PC-3 (cell line): ENCODE measurements around the gene PPM1E. TPM values are rescaled to one million over a fixed set of nuclear protein-coding genes. Genes with fewer than 3 reads are reported as not detected.
A peak's percentile ranks its signal among the peaks of the same experiment; 100 is the strongest.
"Not testable (repeated sequence)": the region's sequence is repeated elsewhere in the genome, so short reads cannot be mapped to it uniquely, and the experiment has no call there.

Source experiments
- ATAC-seq: fragments of 200-7000 bp; cut with Tn5 transposase; 2 replicates; pipeline ENCODE4 v1.9.1; 2020; ENCODE audit warnings: mild to moderate bottlenecking, moderate library complexity
- BruUV-seq: library from RNA; stranded (reverse); fragments of 400-500 nt; replicated peaks from 2 replicates; lab custom pipeline; 2021; lab: Mats Ljungman, UMichigan
- CTCF ChIA-PET: fragments of 300-600 bp; sonication (Branson Sonifier 250); formaldehyde crosslinking; loops from one replicate; lab custom pipeline; 2022; ENCODE audit warnings: antibody characterized with exemption; lab: Charles Lee
- POLR2A ChIA-PET: fragments of 300-600 bp; sonication (Branson Sonifier 250); formaldehyde crosslinking; loops from one replicate; lab custom pipeline; 2022; ENCODE audit warnings: antibody characterized with exemption; ENCODE audit not compliant: unreplicated experiment; lab: Charles Lee
- DNase-seq: peaks from one replicate; pipeline ENCODE4 v3.0.0-alpha.2; 2015
- H2AFZ ChIP-seq: fragments of 300-600 bp; sonication (generic); 2 replicates; pipeline ENCODE4 v1.6.0; 2016; ENCODE audit warnings: antibody characterized with exemption, low read length
- H3F3A ChIP-seq: fragments of 300-600 bp; sonication (generic); one replicate; pipeline ENCODE4 v1.6.0; 2017; ENCODE audit warnings: antibody characterized with exemption, low read length, control low read depth, mild to moderate bottlenecking; ENCODE audit not compliant: unreplicated experiment
- H3K27ac ChIP-seq: fragments of 300-600 bp; sonication (generic); 2 replicates; pipeline ENCODE4 v1.5.1; 2016; ENCODE audit warnings: mild to moderate bottlenecking, low read length
- H3K27me3 ChIP-seq: fragments of 300-600 bp; sonication (generic); 2 replicates; pipeline ENCODE4 v1.6.1; 2016; ENCODE audit warnings: low read length, mixed read lengths
- H3K36me3 ChIP-seq: fragments of 300-600 bp; sonication (generic); 2 replicates; pipeline ENCODE4 v1.6.1; 2016; ENCODE audit warnings: low read depth, mixed run types, low read length, mixed read lengths
- H3K4me1 ChIP-seq: fragments of 300-600 bp; sonication (generic); 2 replicates; pipeline ENCODE4 v1.5.1; 2016; ENCODE audit warnings: low read length; ENCODE audit not compliant: insufficient read depth
- H3K4me2 ChIP-seq: fragments of 300-600 bp; sonication (generic); 2 replicates; pipeline ENCODE4 v1.6.0; 2016; ENCODE audit warnings: low read length
- H3K4me3 ChIP-seq: fragments of 300-600 bp; sonication (generic); 2 replicates; pipeline ENCODE4 v1.5.1; 2016; ENCODE audit warnings: mild to moderate bottlenecking, low read length, mixed read lengths
- H3K79me2 ChIP-seq: fragments of 300-600 bp; sonication (generic); 2 replicates; pipeline ENCODE4 v1.6.1; 2017; ENCODE audit warnings: low read length, mixed read lengths
- H3K9ac ChIP-seq: fragments of 300-600 bp; sonication (generic); 2 replicates; pipeline ENCODE4 v1.6.0; 2016; ENCODE audit warnings: mild to moderate bottlenecking, low read length
- H3K9me2 ChIP-seq: fragments of 300-600 bp; sonication (generic); replicated peaks from 2 replicates; pipeline ENCODE4 v1.6.1; 2016; ENCODE audit warnings: mixed run types, low read length, mixed read lengths
- H3K9me3 ChIP-seq: fragments of 300-600 bp; sonication (generic); 2 replicates; pipeline ENCODE4 v1.6.1; 2016; ENCODE audit warnings: low read length, mixed read lengths
- H4K20me1 ChIP-seq: fragments of 300-600 bp; sonication (generic); 2 replicates; pipeline ENCODE4 v1.6.1; 2016; ENCODE audit warnings: low read length, mixed read lengths
- CTCF ChIP-seq: fragments of 300-600 bp; sonication (generic); conservative IDR thresholded peaks from 2 replicates; pipeline ENCODE4 v1.5.1; 2017; ENCODE audit warnings: antibody characterized with exemption, low read depth, mild to moderate bottlenecking, low read length
- EZH2 ChIP-seq: fragments of 300-600 bp; sonication (generic); IDR thresholded peaks from one replicate; pipeline ENCODE4 v1.6.1; 2017; ENCODE audit warnings: antibody characterized with exemption, mild to moderate bottlenecking, low read length; ENCODE audit not compliant: unreplicated experiment
- EZH2phosphoT487 ChIP-seq: fragments of 300-600 bp; sonication (generic); IDR thresholded peaks from 2 replicates; pipeline ENCODE4 v1.6.1; 2018; ENCODE audit warnings: mild to moderate bottlenecking, antibody characterized with exemption, low read length, borderline replicate concordance
- intact Hi-C: fragments of 100-400 bp; cut with micrococcal nuclease; formaldehyde crosslinking; loops from 2 replicates; pipeline ENCODE4 v1.9.0; 2023
- total RNA-seq: library from RNA; depleted of rRNA; stranded (reverse); fragments of >200 nt; gene quantifications from 2 replicates; pipeline ENCODE4 v1.2.3, GENCODE V29; 2014

PPM1E gene
- total RNA-seq, 1 experiment from 2014 or later: not detected

- H3F3A ChIP-seq: no peaks in the 10 kb centered on the region
- DNase-seq (no peak), ATAC-seq (no peak)
- ChIA-PET CTCF (no interaction called here), POLR2A (no interaction called here)
- H3K9me2 ChIP-seq: no peaks in the 10 kb centered on the region
- H3K4me3 ChIP-seq: no peak overlapping the region
- no peaks in the 10 kb centered on the region for H3K79me2 ChIP-seq
- no peaks in the 10 kb centered on the region for H4K20me1 ChIP-seq
- no peaks in the 10 kb centered on the region for H3K9me3 ChIP-seq
- H3K36me3 ChIP-seq: no peaks in the 10 kb centered on the region
- TF ChIP-seq EZH2 (no peak), CTCF (no peak), EZH2phosphoT487 (no peak)
- H3K9ac ChIP-seq: no peak overlapping the region
- H3K4me2 ChIP-seq: no peak overlapping the region
- intact Hi-C loops: no loop called here
- no peaks in the 10 kb centered on the region for H3K27me3 ChIP-seq
- H3K4me1 ChIP-seq: no peaks in the 10 kb centered on the region
- H2AFZ ChIP-seq: no peak overlapping the region
- no peak overlapping the region for H3K27ac ChIP-seq
- BruUV-seq: no TSS peak
These were observed 20.8 kb upstream of the PPM1E start for GRCh38 chr17:58734811-58735210.

- DNase-seq (peak; percentile 93), ATAC-seq (peak; percentile 94)
- ChIA-PET POLR2A (no interaction called here), CTCF (no interaction called here)
- TF ChIP-seq EZH2 (no peak), CTCF (no peak), EZH2phosphoT487 (no peak)
- BruUV-seq: no TSS peak
- H3K79me2 ChIP-seq: no peaks in the 10 kb centered on the region
- no peaks in the 10 kb centered on the region for H4K20me1 ChIP-seq
- no peaks in the 10 kb centered on the region for H3K9me2 ChIP-seq
- H2AFZ ChIP-seq: peak overlapping the region; percentile 2; the same call in 1 of the 2 replicates
- H3K36me3 ChIP-seq: no peaks in the 10 kb centered on the region
- H3K9me3 ChIP-seq: no peaks in the 10 kb centered on the region
- intact Hi-C loops: no loop called here
- H3F3A ChIP-seq: no peaks in the 10 kb centered on the region
- no peak overlapping the region for H3K4me3 ChIP-seq
- H3K27me3 ChIP-seq: no peaks in the 10 kb centered on the region
- no peak overlapping the region for H3K9ac ChIP-seq
- peak overlapping the region; percentile 30 for H3K4me2 ChIP-seq
- no peak overlapping the region for H3K27ac ChIP-seq
- peaks cover 10% of the 10 kb centered on the region for H3K4me1 ChIP-seq
These were observed 14.5 kb upstream of the PPM1E start for GRCh38 chr17:58741121-58741625.

GRCh38 chr17:58747674-58748073 lies 8.0 kb upstream of the PPM1E start:
- DNase-seq (no peak), ATAC-seq (no peak)
- no peak overlapping the region for H2AFZ ChIP-seq
- no peaks in the 10 kb centered on the region for H3K9me2 ChIP-seq
- H3K4me2 ChIP-seq: no peak overlapping the region
- no TSS peak for BruUV-seq
- no peaks in the 10 kb centered on the region for H4K20me1 ChIP-seq
- POLR2A ChIA-PET: no interaction called here
- H3K79me2 ChIP-seq: no peaks in the 10 kb centered on the region
- H3K36me3 ChIP-seq: no peaks in the 10 kb centered on the region
- H3K9me3 ChIP-seq: no peaks in the 10 kb centered on the region
- no peak overlapping the region for H3K27ac ChIP-seq
- H3K27me3 ChIP-seq: peaks cover 6% of the 10 kb centered on the region; the same call in 1 of the 2 replicates
- CTCF ChIA-PET: no interaction called here
- H3F3A ChIP-seq: no peaks in the 10 kb centered on the region
- TF ChIP-seq EZH2phosphoT487: no peak
- TF ChIP-seq CTCF: no peak
- no peak for TF ChIP-seq EZH2
- H3K4me3 ChIP-seq: no peak overlapping the region
- H3K9ac ChIP-seq: no peak overlapping the region
- no peaks in the 10 kb centered on the region for H3K4me1 ChIP-seq
- intact Hi-C loops: no loop called here

GRCh38 chr17:58749627-58750026 lies 6.0 kb upstream of the PPM1E start:
- H4K20me1 ChIP-seq, H3K4me3 ChIP-seq, H3K36me3 ChIP-seq, H3K4me2 ChIP-seq, H3F3A ChIP-seq, H3K4me1 ChIP-seq, H3K9me2 ChIP-seq, BruUV-seq, DNase-seq, H3K9me3 ChIP-seq, ATAC-seq, CTCF ChIA-PET, H3K27ac ChIP-seq, intact Hi-C loops, H3K79me2 ChIP-seq, H3K9ac ChIP-seq, H2AFZ ChIP-seq: not testable (repeated sequence)
- POLR2A ChIA-PET: interaction anchor here (0.6 kb wide), 1 partner anchor 52 kb away, joined by 15 read pairs; no protein-coding TSS in a partner anchor
- peaks cover 23% of the 10 kb centered on the region for H3K27me3 ChIP-seq
